GM19240 (cell line): Measurements from ENCODE around the gene SERPINE1.
"Not testable (repeated sequence)": the region's sequence is repeated elsewhere in the genome, so short reads cannot be mapped to it uniquely, and the experiment has no call there.

Source experiments
- DNase-seq: peaks from one replicate; pipeline ENCODE4 v3.0.0; 2011; ENCODE audit warnings: low spot score; ENCODE audit not compliant: insufficient read length

The SERPINE1 gene

GRCh38 chr7:101126651-101127459 is at the start of gene SERPINE1:
Gene SERPINE1 (plus strand): TSS chr7:101127104. CDS start chr7:101128394, 1,290 bp downstream.
- DNase-seq: peak; percentile 44

- peak; percentile 79 for DNase-seq
Observed at GRCh38 chr7:101077303-101078086, 49.4 kb upstream of the SERPINE1 start.

GRCh38 chr7:101081432-101081831 is 45.5 kb upstream of the SERPINE1 start:
- DNase-seq: no peak

- no peak for DNase-seq
Observed at GRCh38 chr7:101084865-101085161, 42.1 kb upstream of the SERPINE1 start.

- peak; percentile 96 for DNase-seq
Observed at GRCh38 chr7:101085162-101085964, 41.5 kb upstream of the SERPINE1 start, which contains the start of gene TRIM56. Gene TRIM56 (plus strand): TSS chr7:101085481. CDS start chr7:101087313, 1,832 bp downstream.

GRCh38 chr7:101087334-101088068 is 39.4 kb upstream of the SERPINE1 start:
- DNase-seq: no peak

GRCh38 chr7:101088069-101088425 is 38.9 kb upstream of the SERPINE1 start:
- DNase-seq: no peak

GRCh38 chr7:101088858-101089529 is 37.9 kb upstream of the SERPINE1 start:
- no peak for DNase-seq

- no peak for DNase-seq
Observed at GRCh38 chr7:101089876-101090275, 37.0 kb upstream of the SERPINE1 start.

GRCh38 chr7:101092266-101092905 is 34.5 kb upstream of the SERPINE1 start:
- not testable (repeated sequence) for DNase-seq

GRCh38 chr7:101093906-101094305 is 33.0 kb upstream of the SERPINE1 start:
- no peak for DNase-seq

GRCh38 chr7:101094376-101094775 is 32.5 kb upstream of the SERPINE1 start:
- DNase-seq: no peak

GRCh38 chr7:101094791-101095375 is 32.0 kb upstream of the SERPINE1 start:
- DNase-seq: no peak

- DNase-seq: no peak
Observed at GRCh38 chr7:101096331-101096956, 30.5 kb upstream of the SERPINE1 start.

GRCh38 chr7:101096957-101097347 is 30.0 kb upstream of the SERPINE1 start:
- no peak for DNase-seq

- no peak for DNase-seq
Observed at GRCh38 chr7:101097561-101097960, 29.3 kb upstream of the SERPINE1 start.

- no peak for DNase-seq
Observed at GRCh38 chr7:101099969-101100781, 26.7 kb upstream of the SERPINE1 start.
